Esophagus squamous epithelium (tissue), 4 donors: ENCODE results near the gene RDM1.

Source experiments
- POLR2A ChIP-seq, 4 donors: fragments of 450-650 bp; IDR thresholded peaks; one replicate each; pipeline ENCODE4 v1.6.1; 2017; ENCODE audit warnings: antibody characterized with exemption in 4 of 4, mild to moderate bottlenecking in 4 of 4, moderate library complexity in 3 of 4
- TF ChIP-seq, protein P1 (sequence below), 6 experiments: fragments of 450-650 bp in 4 of 6; fragments of 200-600 bp in 2 of 6; sonication (generic) in 2 of 6; IDR thresholded peaks; one replicate each; pipeline ENCODE4 v1.5.1; 2016 to 2019; ENCODE audit warnings: antibody characterized with exemption in 6 of 6, mild to moderate bottlenecking in 4 of 6, moderate library complexity in 4 of 6

DNA sequence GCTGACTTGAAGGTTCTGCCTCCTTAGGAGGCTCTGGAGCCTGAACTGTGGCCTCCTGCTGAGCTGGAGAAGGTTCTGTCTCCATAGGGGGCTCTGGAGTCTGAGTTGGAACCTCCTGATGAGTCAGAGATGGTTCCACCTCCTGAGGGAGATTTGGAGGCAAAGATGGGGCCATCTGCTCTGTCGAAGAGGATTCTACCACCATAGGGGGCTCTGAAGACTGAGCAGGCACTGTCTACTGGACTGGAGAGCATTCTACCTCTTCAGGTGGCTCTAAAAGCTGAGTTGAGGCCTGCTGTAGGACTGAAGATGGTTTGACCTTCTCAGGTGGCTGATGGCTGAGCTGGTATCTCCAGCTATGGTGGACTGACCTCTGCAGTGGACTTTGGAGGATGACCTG is 16.2 kb downstream of the RDM1 start:
- TF ChIP-seq POLR2A (IDR thresholded peaks at IDR 0.05), result no peak
- TF ChIP-seq, protein P1, sequence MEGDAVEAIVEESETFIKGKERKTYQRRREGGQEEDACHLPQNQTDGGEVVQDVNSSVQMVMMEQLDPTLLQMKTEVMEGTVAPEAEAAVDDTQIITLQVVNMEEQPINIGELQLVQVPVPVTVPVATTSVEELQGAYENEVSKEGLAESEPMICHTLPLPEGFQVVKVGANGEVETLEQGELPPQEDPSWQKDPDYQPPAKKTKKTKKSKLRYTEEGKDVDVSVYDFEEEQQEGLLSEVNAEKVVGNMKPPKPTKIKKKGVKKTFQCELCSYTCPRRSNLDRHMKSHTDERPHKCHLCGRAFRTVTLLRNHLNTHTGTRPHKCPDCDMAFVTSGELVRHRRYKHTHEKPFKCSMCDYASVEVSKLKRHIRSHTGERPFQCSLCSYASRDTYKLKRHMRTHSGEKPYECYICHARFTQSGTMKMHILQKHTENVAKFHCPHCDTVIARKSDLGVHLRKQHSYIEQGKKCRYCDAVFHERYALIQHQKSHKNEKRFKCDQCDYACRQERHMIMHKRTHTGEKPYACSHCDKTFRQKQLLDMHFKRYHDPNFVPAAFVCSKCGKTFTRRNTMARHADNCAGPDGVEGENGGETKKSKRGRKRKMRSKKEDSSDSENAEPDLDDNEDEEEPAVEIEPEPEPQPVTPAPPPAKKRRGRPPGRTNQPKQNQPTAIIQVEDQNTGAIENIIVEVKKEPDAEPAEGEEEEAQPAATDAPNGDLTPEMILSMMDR (IDR thresholded peaks at IDR 0.05), result no peak
